Endometrial microvascular endothelial cells (primary cell): ENCODE results near the gene LRRK2. TPM values are rescaled to one million over a fixed set of nuclear protein-coding genes. Genes with fewer than 3 reads are reported as not detected.

Experiments used
- in situ Hi-C: cut with HindIII; loops from 2 replicates; pipeline ENCODE4 v1.10.0; 2017; ENCODE audit warnings: low sequenced_read_pairs, low pct_unique_long_range_greater_than_20kb; ENCODE audit errors: inconsistent ontology term
- total RNA-seq: library from RNA; depleted of rRNA; stranded (reverse); fragments of >200 nt; gene quantifications from one replicate; pipeline ENCODE4 v1.2.3, GENCODE V29; 2015; ENCODE audit errors: inconsistent ontology term

Gene LRRK2
- total RNA-seq = 2.2 TPM

- in situ Hi-C loops = no loop called here
Measured at GRCh38 chr12:40224439-40225291, at the start of gene LRRK2. LRRK2 (plus strand) TSS chr12:40224997; CDS start chr12:40225132, 135 bp downstream.

DNA sequence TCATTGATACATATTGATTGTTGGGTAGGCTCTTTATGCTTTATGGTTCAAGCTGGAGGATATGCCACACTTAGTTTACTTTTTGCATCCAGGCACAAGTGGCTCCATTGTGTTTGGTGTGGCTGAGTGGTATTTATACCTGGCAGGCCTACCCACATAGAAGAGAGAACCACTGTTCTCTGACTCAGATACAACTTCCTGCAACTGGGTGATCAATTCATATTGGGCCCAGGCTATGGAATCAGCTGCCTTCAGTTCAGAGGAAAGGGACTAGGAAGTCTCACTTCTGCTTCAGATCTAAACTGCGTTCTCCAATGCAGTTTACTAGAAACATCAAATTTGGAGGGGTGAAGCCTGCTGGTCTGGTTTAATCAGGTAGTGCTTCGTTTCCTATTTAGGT lies 49.8 kb upstream of the LRRK2 start:
- in situ Hi-C loops = no loop called here

DNA sequence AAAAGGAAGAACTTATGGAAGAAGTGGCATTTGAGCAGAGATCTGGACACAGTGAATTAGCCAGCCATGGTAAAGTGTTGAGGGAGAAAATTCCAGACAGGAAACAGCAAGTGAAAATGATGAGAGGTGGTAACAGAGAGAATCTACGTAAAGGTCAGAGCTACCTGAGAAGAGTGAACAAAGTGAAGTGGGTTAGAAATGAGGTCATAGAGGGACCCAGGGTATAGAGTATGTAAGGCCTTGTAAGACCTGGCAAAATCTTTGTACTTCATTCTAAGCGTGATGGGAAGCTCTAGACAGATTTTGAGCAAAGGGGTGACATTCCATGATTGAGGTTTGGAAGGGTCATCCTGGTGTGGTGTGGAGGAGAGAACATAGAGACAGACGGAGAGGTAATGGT lies 49.3 kb upstream of the LRRK2 start:
- in situ Hi-C loops = no loop called here

DNA sequence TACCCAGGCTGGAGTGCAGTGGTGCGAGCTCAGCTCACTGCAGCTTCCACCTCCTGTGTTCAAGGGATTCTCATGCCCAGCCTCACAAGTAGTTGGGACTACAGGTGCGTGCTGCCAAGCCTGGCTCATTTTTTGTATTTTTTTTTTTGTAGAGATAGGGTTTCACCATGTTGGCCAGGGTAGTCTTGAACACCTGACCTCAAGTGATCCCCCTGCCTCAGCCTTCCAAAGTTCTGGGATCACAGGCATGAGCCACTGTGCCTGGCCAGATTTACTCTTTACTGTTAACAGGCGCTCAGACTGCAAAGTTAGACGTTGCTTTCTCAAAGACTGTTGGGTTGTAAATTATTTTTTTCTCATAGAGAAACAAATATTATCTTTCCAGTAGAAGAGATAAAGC lies 46.1 kb upstream of the LRRK2 start:
- in situ Hi-C loops = no loop called here

- in situ Hi-C loops = no loop called here
Measured at GRCh38 chr12:40181490-40181889, 43.3 kb upstream of the LRRK2 start.

DNA sequence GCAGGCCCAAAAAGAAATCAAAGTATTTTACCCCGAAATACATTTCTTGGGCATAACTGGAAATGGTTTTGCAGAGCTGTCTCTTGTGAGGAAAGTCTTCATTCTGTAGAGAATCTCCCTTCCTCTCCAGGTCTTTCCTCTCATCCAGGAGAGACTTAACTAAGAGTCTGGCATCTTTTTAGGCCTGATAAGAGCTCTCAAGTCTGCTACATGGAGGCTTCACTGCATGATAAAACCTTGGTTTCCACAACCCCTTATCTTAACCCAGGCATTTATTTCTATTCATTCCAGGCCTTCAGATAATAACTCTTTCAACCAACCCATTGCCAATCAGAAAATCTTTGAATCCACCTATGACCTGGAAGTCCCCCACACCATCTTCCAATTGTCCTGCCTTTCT lies 41.1 kb upstream of the LRRK2 start:
- in situ Hi-C loops = no loop called here

DNA sequence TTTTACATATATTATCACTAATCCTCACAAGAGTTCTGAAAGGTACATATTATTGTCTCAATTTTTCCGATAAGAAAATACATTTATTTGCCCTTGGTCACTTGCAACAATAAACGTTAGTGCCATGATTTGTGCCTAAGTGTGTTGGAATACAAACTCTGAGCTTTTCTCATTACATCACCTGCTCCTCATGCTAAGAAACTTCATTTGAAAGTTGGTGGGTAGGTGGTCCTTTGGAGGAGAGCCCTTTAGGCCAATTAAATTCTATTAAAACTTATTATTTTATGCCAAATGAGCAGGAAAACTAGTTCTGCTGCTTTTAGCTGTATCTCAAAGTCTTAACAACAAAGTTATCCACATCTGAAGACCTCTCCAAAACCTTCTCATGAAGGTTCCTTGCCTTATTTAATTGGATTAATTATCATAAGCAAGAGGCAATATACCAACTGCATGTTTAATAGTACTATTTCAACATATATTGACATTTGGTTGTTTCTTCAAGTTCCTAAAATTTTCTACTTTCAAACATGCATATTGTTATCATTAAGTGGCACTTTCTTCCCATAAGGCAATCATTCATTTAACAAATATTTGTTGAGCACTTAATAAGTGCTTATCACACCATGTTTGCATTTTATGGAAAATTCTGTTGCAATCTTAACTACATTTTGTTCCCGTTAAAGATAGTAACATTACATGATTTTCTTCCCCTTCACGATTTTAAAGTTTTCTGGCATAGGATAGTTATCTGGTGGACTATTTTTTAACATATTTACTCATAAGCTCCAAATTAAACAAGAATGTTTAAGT lies 40.1 kb upstream of the LRRK2 start:
- in situ Hi-C loops = no loop called here

DNA sequence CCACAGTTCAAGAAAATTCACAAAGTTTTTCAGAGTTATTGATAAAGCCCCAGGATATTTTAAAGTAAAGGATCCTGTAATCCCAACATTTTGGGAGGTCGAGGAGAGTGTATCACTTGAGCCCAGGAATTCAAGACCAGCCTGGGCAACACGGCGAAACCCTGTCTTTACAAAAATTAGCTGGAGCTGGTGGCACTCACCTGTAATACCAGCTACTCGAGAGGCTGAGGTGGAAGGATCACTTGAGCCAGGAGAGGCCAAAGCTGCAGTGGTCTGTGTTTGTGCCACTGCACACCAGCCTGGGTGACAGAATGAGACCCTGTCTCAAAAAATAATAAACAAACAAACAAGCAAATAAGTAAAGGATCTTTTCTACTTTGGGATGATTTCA lies 39.5 kb upstream of the LRRK2 start:
- in situ Hi-C loops = no loop called here

- in situ Hi-C loops = no loop called here
Measured at GRCh38 chr12:40188558-40189320, 36.1 kb upstream of the LRRK2 start.

DNA sequence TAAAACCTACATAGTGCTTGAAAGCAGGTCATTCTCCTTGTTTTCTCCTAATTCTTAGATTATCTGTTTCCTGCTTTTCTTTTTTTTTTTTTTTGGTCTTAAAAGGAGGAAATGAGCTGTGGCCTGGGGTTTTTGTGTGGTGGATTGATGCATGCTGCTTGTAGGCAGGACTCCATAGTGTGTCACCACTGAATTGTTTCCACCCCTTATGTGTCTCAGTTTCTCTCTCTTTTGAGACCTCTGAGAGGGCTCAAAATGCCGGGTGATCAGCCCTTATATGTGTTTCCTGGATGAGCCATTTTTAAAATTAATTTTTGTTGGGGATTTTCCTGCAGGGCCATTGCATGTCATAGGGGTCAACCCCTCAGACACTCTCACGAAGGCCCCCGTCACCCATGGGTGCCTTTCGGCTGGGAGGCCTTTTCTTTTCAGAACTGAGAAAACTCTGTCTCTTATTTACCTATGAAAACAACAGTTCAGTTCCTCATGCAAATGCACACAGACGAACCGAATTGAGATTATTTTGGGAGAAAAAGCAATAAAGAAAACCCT lies 32.0 kb upstream of the LRRK2 start:
- in situ Hi-C loops = no loop called here

- in situ Hi-C loops = no loop called here
Measured at GRCh38 chr12:40194846-40195245, 30.0 kb upstream of the LRRK2 start.

DNA sequence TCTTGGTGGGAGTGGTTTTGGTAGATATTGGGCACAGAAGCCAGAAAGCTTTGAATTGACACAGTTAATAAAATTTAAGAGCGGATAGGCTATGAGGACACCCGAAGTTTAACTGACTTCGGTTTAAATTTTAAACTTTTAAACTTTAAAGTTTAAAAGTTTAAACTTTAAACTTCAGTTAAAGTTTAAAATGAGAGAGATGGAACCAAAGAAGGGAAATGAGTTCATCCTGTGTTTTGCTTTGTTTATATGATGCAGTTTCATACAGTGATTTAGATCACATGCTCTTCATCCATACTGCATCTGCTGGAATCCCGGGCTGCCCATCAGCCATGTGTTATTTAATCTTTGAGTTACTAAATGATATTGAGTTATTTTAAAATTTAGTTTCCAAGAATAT lies 27.2 kb upstream of the LRRK2 start:
- in situ Hi-C loops = no loop called here

GRCh38 chr12:40198601-40199000 lies 26.2 kb upstream of the LRRK2 start:
- in situ Hi-C loops = no loop called here

DNA sequence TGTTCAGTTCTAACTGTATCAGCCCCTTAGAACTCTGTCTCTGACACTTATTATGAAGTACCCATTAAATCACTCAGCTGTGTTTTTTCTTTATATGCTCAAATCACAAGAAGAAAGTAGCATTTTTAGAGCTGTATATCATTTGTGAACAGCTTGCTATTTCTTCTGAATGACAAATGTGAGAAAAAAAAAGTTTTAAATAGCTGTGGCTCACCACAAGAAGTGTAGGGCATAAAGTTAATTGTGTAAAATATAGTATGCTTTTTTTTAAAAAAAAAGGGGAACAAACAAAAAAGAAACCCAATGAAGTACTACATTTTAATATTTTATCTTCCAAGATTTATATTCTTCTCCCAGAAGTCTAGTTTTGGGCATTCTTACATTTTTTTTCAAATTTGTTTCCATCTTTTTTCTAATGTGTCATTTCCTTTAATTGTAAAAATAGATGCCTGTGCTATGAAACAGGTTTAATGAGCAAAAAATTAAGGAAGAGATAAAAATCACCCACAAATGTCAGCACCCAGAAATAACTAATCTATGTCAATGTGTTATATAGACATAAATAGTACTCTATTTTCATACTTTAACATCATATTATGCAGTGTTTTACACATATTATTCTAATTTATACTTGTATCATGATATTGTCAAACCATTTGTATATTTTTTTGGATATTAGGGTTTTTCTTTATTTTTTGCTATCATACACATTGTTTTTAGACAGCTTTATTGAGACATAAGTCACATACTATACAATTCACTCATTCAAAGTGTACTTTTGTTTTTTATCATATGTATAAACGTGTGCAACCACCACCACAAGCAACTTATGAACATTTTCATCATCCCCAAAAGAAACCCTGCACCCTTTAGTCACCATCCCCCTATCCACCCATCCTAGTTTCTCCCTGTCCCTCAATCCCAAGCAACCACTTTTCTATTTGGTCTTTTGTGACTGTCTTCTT lies 22.4 kb upstream of the LRRK2 start:
- in situ Hi-C loops = no loop called here

DNA sequence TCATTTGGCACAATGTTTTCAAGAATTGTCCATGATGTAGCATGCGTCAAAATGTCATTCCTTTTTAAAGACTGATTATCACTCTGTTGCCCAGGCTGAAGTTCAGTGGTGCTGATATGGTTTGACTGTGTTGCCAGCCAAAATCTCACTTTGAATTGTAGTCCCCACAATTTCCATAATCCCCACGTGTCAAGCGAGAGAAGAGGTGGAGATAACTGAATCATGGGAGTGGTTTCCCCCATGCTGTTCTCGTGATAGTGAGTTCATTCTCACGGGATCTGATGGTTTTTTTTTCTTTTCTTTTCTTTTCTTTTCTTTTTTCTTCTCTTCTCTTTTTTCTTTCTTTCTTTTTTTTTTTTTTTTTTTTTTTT lies 21.8 kb upstream of the LRRK2 start:
- in situ Hi-C loops = no loop called here

GRCh38 chr12:40204337-40204736 lies 20.5 kb upstream of the LRRK2 start:
- in situ Hi-C loops = no loop called here

DNA sequence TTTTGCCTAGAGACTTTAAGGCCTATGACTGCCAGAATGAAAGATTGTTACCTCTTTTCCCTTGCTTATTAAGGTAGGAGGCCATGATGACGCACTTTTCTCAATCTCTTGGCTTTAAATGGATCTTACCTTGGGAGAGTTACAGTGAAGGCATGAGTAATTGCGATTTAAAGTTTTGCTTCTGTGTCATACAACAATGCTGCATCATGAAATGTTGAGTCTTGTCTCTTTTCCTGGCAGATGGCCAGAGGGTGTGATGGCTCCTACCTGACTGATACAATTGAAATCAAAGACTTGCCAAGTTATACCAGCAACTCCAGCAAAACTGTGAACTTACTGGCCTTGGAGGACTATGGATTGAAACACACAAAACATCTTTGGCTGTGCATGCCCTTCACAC lies 17.2 kb upstream of the LRRK2 start:
- in situ Hi-C loops = no loop called here
